SHP77 treated with DMSO at 0.1 percent for 48 hours (cell line): ENCODE data around the gene CMPK1.
"Not testable (repeated sequence)": the region's sequence is repeated elsewhere in the genome, so short reads cannot be mapped to it uniquely, and the experiment has no call there.

Experiments used
- DNase-seq: peaks from one replicate; lab custom pipeline; 2025; lab: John Stamatoyannopoulos, UW

The CMPK1 gene

GRCh38 chr1:47338249-47339077, 4.9 kb downstream of the CMPK1 start:
- no peak for DNase-seq

DNA sequence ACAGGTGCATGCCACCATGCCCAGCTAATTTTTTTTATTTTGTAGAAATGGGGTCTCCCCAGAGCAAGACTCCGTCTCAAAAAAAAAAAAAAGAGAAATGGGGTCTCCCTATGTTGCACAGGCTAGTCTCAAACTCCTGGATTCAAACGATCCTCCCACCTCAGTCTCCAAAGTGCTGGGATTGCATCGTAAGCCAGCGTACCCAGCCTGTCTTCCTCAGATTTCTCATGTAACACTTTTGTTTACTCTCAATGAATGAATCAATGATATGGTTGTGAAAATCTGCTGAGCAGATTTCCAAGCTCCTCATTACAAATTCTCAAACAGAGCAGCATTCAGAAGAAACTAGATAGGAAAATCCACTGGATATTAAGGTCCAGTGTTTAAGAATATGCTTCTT, 6.6 kb downstream of the CMPK1 start:
- no peak for DNase-seq

GRCh38 chr1:47346979-47347378, 13.4 kb downstream of the CMPK1 start:
- not testable (repeated sequence) for DNase-seq

- DNase-seq: no peak
Observed at GRCh38 chr1:47347735-47348134, 14.1 kb downstream of the CMPK1 start.

GRCh38 chr1:47348246-47348645, 14.7 kb downstream of the CMPK1 start:
- DNase-seq: no peak

DNA sequence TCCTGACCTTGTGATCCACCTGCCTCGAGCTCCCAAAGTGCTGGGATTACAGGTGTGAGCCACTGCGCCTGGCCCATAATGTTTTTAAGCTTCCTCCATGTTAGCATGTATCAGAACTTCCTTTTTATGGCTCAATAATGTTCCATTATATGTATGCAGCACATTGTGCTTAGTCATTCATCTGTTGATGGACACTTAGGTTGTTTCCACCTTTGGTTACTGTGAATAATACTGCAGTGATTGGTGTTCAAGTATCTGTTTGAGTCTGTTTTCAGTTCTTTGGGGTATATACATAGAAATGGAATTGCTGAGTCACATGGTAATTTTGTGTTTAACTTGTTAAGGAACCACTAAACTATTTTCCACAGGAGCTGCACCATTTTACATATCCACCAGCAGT, 17.7 kb downstream of the CMPK1 start:
- DNase-seq: no peak

DNA sequence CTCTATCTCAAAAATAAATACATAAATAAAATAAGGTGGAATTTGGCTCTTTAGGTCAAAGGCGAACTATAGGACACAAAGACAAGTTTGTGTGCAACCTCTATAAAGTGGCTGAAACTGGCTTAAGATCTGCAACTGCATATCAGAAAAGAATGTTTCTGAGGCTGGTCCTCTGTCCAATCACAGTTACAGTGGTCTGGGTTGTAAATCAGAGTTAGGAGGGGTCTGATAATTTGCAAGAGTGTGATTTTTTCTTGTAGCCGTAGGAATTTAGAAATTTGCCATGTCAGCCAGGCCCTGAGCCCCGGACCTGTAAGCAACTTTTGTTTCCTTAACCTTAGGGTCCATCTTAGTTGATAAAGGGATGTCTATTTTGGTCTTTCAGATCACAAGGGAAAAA, 27.8 kb downstream of the CMPK1 start:
- no peak for DNase-seq

DNA sequence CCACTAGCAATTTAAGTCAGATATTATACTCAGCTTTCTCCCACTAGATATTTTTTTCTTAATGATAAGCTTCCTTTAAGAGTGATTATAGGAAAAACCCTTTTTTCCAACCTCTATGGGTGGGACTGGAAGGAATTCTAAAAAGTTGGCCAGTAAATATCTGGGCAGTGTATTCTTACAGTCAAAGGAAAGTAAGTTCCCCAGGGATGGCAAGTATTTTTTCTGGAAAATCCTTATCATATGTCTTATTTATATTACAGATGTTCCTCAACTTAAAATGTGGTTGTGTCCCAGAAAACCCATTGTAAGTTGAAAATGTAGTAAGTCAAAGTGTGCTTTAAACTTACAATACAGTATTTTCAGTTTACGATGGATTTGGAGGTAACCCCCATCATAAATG, 29.2 kb downstream of the CMPK1 start:
- no peak for DNase-seq

- no peak for DNase-seq
Observed at GRCh38 chr1:47367651-47368050, 34.1 kb downstream of the CMPK1 start.

- DNase-seq: no peak
Observed at GRCh38 chr1:47371016-47371517, 37.5 kb downstream of the CMPK1 start.

DNA sequence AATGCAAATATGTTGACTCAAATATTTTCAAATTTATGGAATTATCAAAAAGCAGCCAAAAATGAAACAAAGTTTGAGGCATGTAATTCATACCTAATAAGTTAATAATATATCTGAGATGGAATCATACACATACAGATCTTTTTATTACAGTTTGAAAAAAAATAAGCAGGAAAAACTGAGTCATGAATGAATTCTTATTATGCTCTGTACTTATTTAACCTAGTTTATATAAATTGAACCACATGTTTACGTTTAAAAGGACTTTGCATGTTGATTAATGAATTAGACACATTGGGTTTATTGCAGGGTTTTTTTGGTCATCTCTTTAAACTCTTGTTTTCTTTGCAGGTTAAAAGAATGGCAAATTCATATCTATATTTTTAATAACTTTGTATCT, 40.9 kb downstream of the CMPK1 start:
- no peak for DNase-seq

DNA sequence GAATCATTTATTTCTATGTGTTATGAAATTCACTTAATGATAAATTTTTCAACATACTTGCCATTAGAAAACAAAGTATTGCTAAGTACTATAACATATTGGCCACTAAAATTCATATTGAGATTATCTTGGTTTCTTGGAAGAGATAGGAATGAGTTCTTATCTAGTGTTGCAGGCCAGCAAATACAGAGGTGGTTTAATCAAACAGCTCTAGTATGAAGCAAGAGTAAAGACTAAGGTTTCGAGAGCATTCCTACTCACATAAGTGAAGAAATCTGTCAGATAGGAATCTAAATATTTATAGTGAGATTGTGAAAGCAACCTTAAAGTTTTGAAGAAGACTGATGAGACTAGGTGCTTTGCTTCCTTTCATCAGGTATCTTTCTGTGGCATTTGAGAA, 44.6 kb downstream of the CMPK1 start:
- DNase-seq: no peak

- no peak for DNase-seq
Observed at GRCh38 chr1:47380699-47381098, 47.1 kb downstream of the CMPK1 start.

- no peak for DNase-seq
Observed at GRCh38 chr1:47382399-47382983, 48.9 kb downstream of the CMPK1 start.

GRCh38 chr1:47384083-47384482, 50.5 kb downstream of the CMPK1 start:
- DNase-seq: no peak

DNA sequence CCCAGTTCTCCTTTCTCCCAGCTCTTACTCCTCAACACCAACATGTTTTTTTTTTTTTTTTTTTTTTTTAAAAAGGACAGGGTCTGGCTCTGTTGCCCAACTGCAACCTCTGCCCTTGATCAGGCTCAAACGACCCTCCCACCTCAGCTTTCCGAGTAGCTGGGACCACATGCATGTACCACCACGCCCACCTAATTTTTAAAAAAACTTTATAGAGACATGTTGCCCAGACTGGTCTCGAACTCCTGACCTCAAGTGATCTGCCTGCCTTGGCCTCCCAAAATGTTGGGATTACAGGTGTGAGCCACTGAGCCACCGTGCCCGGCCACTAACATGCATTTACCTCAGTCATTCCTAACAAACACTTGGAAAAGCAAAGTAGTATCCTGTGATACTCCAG, 51.4 kb downstream of the CMPK1 start:
- DNase-seq: no peak

- DNase-seq: no peak
Observed at GRCh38 chr1:47386268-47386667, 52.7 kb downstream of the CMPK1 start.

GRCh38 chr1:47388030-47388890, 54.7 kb downstream of the CMPK1 start:
- DNase-seq: no peak

DNA sequence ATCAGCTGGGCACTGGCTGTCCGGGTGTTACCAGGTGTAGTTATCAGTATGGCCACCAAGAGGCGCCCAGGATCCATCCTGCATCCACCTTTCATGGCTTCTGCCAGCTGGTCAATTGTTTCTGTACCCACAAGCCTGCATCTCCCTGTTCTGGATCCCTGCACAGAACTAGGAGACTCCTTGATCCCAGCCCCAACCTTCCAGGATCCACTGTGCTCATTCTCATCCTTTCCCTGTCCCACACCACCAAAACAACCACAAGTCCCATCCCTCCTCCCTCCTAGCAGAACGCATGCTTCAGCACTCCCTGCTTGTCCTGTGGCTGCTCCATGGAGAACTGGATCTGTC, 55.3 kb downstream of the CMPK1 start:
- DNase-seq: peak; percentile 42

DNA sequence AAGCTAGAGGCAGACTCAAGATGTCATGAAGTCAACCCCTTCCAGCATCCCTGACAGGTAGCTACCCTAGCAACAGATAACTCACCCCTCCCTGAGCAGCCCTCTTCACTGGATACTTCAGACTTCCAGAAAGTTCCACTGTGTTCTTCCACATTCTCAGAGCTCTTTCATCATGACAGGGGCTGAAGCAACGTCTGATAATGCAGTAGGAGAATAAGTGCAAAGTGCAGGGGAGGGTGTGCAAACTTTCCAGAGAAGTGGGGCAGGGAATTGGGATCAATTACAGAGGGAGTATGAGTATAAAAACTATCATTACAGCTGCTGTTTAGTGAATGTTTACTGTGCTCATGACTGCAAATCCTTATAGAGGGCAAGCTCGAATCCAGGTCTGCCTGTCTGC, 56.1 kb downstream of the CMPK1 start:
- no peak for DNase-seq

- no peak for DNase-seq
Observed at GRCh38 chr1:47390843-47391242, 57.3 kb downstream of the CMPK1 start.

DNA sequence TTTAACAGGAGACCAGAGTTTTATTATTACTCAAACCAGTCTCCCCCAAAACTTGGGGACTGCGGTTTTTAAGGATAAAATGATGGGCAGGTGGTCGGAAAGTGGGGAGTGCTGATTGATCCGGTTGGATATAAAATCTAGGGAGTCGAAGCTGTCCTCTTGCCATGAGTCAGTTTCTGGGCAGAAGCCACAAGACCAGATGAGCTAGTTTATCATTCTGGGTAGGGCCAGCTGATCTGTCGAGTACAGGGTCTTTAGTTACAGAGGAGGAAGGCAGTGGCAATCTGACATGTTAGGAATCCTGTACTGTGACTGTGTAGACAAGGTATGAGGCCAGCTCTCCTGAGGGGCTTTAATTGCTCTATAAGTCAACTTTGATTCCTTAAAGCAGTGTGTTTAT, 59.6 kb downstream of the CMPK1 start:
- no peak for DNase-seq

- DNase-seq: no peak
Observed at GRCh38 chr1:47395433-47395832, 61.8 kb downstream of the CMPK1 start.
